H1 (cell line): ENCODE data around the gene OR2F1.

Experiments used
- CHD1 ChIP-seq: IDR thresholded peaks from 2 replicates; pipeline ENCODE4 v1.6.1; 2012; ENCODE audit warnings: low read depth, low read length, improper control_type of control experiment
- EP300 ChIP-seq, 2 experiments: IDR thresholded peaks; 1 replicate in 1 of 2; 2 replicates in 1 of 2; pipeline ENCODE4 v1.6.1; 2011 to 2012; ENCODE audit warnings: low read depth in 2 of 2, low read length in 2 of 2, mild to moderate bottlenecking in 2 of 2, borderline replicate concordance in 1 of 2, inconsistent platforms in 1 of 2, moderate library complexity in 1 of 2
- EZH2 ChIP-seq: fragments of 200-600 bp; sonication (generic); IDR thresholded peaks from 2 replicates; pipeline ENCODE4 v1.7.1; 2012; ENCODE audit warnings: low read depth, mild to moderate bottlenecking, moderate library complexity, low read length, inconsistent platforms; ENCODE audit not compliant: severe bottlenecking
- JUND ChIP-seq: IDR thresholded peaks from 2 replicates; pipeline ENCODE4 v1.6.1; 2011; ENCODE audit warnings: mild to moderate bottlenecking, improper control_type of control experiment, low read length
- POLR2A ChIP-seq, 2 experiments: IDR thresholded peaks; 1 replicate in 1 of 2; 2 replicates in 1 of 2; pipeline ENCODE4 v1.6.1; 2011; ENCODE audit warnings: low read depth in 2 of 2, low read length in 2 of 2, mild to moderate bottlenecking in 2 of 2; ENCODE audit errors: control extremely low read depth in 1 of 2
- POLR2AphosphoS5 ChIP-seq: IDR thresholded peaks from 2 replicates; pipeline ENCODE4 v1.6.1; 2011; ENCODE audit warnings: low read depth, low read length
- RAD21 ChIP-seq, 2 experiments: IDR thresholded peaks in 1 of 2; conservative IDR thresholded peaks in 1 of 2; 2 replicates each; pipeline ENCODE4 v1.6.1; 2011; ENCODE audit warnings: low read depth in 2 of 2, low read length in 2 of 2, improper control_type of control experiment in 1 of 2, inconsistent platforms in 1 of 2, mild to moderate bottlenecking in 1 of 2, moderate library complexity in 1 of 2
- RNF2 ChIP-seq: fragments of 200-900, 300-1000 bp; sonication (generic); IDR thresholded peaks from 2 replicates; pipeline ENCODE4 v1.7.1; 2016; ENCODE audit warnings: borderline replicate concordance, low read depth, mild to moderate bottlenecking, antibody characterized with exemption, low read length; ENCODE audit not compliant: poor library complexity, severe bottlenecking; ENCODE audit errors: missing control alignments
- ZNF274 ChIP-seq: IDR thresholded peaks from 2 replicates; pipeline ENCODE4 v1.7.0; 2012; ENCODE audit warnings: low read length, borderline replicate concordance; ENCODE audit errors: extremely low read depth
- TF ChIP-seq, protein P1 (sequence below), 3 experiments: IDR thresholded peaks; 1 replicate in 2 of 3; 2 replicates in 1 of 3; pipeline versions ENCODE4 v1.5.1 to v1.6.1; 2011; ENCODE audit warnings: low read length in 3 of 3, mild to moderate bottlenecking in 3 of 3, inconsistent platforms in 2 of 3, low read depth in 1 of 3, moderate library complexity in 1 of 3; ENCODE audit not compliant: insufficient read depth in 1 of 3; ENCODE audit errors: control extremely low read depth in 1 of 3
- TF ChIP-seq, protein P2 (sequence below): IDR thresholded peaks from 2 replicates; pipeline ENCODE4 v1.6.1; 2011; ENCODE audit warnings: low read length, improper control_type of control experiment

DNA sequence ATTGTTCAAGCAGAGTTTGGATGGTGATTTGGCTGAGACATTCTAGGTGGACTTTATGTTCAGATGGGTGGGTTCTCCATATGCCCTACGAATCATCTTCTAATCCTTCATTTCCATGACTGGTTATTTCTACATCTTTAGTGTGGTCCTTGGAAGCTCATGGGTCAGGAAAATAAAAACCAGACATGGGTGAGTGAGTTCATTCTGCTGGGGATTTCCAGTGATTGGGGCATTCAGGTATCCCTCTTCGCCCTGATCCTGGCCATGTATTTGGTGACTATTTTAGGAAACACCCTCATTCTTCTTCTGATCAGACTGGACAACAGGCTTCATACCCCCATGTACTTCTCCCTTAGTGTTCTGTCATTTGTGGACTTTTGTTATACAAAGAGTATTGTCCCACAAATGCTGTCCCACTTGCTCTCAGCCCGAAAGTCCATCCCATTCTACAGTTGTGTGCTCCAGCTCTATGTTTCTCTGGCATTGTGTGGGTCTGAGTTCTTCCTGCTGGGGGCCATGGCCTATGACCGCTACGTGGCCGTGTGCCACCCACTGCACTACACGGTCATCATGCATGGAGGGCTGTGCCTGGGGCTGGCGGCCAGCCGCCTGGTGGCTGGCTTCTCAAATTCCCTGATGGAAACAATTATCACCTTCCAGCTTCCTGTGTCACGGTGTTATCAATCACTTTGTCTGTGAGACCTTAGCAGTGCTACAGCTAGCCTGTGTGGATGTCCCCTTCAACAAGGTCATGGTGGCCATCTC is 26.3 kb downstream of the OR2F1 start:
- TF ChIP-seq, protein P1, sequence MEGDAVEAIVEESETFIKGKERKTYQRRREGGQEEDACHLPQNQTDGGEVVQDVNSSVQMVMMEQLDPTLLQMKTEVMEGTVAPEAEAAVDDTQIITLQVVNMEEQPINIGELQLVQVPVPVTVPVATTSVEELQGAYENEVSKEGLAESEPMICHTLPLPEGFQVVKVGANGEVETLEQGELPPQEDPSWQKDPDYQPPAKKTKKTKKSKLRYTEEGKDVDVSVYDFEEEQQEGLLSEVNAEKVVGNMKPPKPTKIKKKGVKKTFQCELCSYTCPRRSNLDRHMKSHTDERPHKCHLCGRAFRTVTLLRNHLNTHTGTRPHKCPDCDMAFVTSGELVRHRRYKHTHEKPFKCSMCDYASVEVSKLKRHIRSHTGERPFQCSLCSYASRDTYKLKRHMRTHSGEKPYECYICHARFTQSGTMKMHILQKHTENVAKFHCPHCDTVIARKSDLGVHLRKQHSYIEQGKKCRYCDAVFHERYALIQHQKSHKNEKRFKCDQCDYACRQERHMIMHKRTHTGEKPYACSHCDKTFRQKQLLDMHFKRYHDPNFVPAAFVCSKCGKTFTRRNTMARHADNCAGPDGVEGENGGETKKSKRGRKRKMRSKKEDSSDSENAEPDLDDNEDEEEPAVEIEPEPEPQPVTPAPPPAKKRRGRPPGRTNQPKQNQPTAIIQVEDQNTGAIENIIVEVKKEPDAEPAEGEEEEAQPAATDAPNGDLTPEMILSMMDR (IDR thresholded peaks at IDR 0.05; ENCODE audit: control extremely low read depth in 1 of 3, insufficient read depth in 1 of 3, low read depth in 1 of 3, low read length in 3 of 3) = no peak
- TF ChIP-seq EZH2 (no peak), POLR2A (IDR thresholded peaks at IDR 0.05; ENCODE audit: control extremely low read depth in 1 of 2, low read depth in 2 of 2, low read length in 2 of 2) (no peak), CHD1 (no peak), RAD21 (IDR thresholded peaks at IDR 0.05 in 1 of 2, conservative IDR thresholded peaks at IDR 0.05 in 1 of 2; ENCODE audit: low read depth in 2 of 2, low read length in 2 of 2) (no peak), ZNF274 (no peak), EP300 (IDR thresholded peaks at IDR 0.05; ENCODE audit: borderline replicate concordance in 1 of 2, low read depth in 2 of 2, low read length in 2 of 2) (no peak), RNF2 (no peak), POLR2AphosphoS5 (no peak), JUND (no peak)
- TF ChIP-seq, protein P2, sequence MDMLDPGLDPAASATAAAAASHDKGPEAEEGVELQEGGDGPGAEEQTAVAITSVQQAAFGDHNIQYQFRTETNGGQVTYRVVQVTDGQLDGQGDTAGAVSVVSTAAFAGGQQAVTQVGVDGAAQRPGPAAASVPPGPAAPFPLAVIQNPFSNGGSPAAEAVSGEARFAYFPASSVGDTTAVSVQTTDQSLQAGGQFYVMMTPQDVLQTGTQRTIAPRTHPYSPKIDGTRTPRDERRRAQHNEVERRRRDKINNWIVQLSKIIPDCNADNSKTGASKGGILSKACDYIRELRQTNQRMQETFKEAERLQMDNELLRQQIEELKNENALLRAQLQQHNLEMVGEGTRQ = no peak
